SK-MEL-5 (cell line): ENCODE data around the gene ADGRL1. TPM values are rescaled to one million over a fixed set of nuclear protein-coding genes. Genes with fewer than 3 reads are reported as not detected.
"Not testable (repeated sequence)": the region's sequence is repeated elsewhere in the genome, so short reads cannot be mapped to it uniquely, and the experiment has no call there.

Experiments used
- DNase-seq: peaks from one replicate; pipeline ENCODE4 v3.0.0-alpha.2; 2016; ENCODE audit warnings: low read depth, low spot score
- in situ Hi-C: cut with HindIII; loops from 2 replicates; pipeline ENCODE4 v1.10.0; 2016; ENCODE audit warnings: low sequenced_read_pairs, high pct_unique_total_duplicates, low pct_unique_long_range_greater_than_20kb
- polyA plus RNA-seq, 2 experiments: library from polyadenylated mRNA; depleted of rRNA; stranded (reverse); fragments of >200 nt; gene quantifications; 2 replicates each; pipeline ENCODE4 v1.2.3, GENCODE V29; 2015
- total RNA-seq: library from RNA; depleted of rRNA; stranded (reverse); fragments of >200 nt; shearing (Covaris generic); gene quantifications from 2 replicates; pipeline ENCODE4 v1.2.3, GENCODE V29; 2014; rRNA removed

ADGRL1 gene
- 5.0 and 8.1 TPM in 2 replicates for total RNA-seq
- 27.0 and 34.4 TPM in 2 replicates for polyA plus RNA-seq (2015; cell fraction: cytosol; rRNA removed)
- 27.1 and 29.1 TPM in 2 replicates for polyA plus RNA-seq (2015; cell fraction: nucleus; rRNA removed)

DNA sequence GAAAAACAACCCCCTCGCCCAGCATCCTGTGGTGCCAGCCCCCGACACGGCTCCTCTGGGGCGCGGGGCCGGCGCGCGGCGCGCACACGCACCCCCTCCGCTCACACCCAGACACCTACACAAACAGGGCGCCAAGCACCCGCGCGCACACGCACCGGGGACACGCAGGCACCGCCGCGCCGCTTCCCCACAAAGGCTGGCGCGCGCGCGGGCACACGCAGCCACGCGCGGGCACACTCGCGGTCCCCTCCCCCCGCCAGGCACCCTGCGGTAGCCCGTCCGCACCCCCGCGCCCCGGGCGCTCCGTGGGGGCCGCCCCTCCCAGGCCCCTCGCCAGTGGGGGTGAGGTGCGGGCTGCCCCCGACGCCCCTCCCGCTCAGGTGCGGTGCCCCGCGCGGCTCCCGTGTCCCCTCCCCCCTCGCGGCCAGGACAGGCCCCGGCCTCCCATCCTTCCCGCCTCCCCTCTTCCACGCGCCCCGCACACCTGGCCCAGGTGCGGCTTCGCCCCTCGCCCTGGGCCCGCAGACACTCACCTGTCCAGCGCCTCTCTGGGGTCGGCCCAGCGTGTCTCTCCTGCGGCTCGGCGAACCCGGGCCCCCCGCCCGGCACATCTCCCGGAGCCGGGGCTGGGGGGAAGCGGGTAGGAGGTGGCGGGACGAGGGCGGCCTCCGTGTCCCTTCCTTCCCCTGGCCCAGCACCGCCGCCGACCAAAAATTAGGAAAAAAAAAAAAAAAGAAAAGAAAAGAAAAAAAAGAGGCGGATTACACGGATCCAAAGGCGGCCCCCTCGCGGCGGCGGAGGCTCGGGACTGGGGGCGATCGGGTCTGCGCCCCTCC is at the start of gene ADGRL1:
TSS of gene ADGRL1 (minus strand) at position 718 of the 836 bp plus-strand sequence. CDS start 22,567 bp downstream, outside the sequence.
- in situ Hi-C loops, DNase-seq: not testable (repeated sequence)

GRCh38 chr19:14255316-14255715 is 49.3 kb upstream of the ADGRL1 start:
- DNase-seq, in situ Hi-C loops: not testable (repeated sequence)

GRCh38 chr19:14253822-14254599 is 48.0 kb upstream of the ADGRL1 start:
- in situ Hi-C loops, DNase-seq: not testable (repeated sequence)

DNA sequence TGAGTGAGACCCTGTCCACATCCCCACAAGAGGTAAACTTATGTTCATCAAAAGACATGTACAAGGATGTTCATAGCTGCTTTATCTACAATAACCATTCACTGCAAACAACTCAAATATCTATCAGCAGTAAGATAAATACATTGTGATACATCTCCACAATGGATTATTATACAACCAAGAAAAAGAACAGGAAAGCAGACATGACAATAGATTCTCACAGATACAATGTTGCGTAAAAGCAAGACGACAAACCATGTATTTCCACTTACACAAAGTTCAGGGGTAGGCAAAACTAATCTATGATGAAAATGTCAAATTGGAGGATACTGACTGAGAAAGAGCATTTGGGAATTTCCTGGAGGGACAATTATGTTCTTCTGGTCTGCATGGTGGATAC is 46.2 kb upstream of the ADGRL1 start:
- in situ Hi-C loops = not testable (repeated sequence)

DNA sequence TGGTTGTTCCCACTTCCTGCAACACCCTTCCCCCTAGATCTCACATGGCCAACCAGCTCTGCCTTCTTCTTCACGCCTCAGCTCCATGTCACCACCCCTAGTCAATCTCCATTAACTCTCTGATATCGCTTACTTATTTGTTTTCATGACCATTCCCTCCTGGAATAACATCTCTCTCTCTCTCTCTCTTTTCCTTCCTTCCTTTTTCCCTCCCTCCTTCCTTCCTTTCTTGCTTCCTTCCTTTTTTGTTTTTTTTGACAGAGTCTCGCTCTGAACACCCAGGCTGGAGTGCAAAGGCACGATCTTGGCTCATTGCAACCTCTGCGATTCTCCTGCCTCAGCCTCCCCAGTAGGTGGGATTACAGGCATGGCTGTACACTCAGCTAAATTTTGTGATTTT is 44.9 kb upstream of the ADGRL1 start:
- DNase-seq = no peak
- in situ Hi-C loops = no loop called here

More for the DNA sequence above, 46.2 kb upstream of the ADGRL1 start:
- not testable (repeated sequence) for DNase-seq

- DNase-seq, in situ Hi-C loops: not testable (repeated sequence)
Measured at GRCh38 chr19:14250315-14250714, 44.3 kb upstream of the ADGRL1 start.

DNA sequence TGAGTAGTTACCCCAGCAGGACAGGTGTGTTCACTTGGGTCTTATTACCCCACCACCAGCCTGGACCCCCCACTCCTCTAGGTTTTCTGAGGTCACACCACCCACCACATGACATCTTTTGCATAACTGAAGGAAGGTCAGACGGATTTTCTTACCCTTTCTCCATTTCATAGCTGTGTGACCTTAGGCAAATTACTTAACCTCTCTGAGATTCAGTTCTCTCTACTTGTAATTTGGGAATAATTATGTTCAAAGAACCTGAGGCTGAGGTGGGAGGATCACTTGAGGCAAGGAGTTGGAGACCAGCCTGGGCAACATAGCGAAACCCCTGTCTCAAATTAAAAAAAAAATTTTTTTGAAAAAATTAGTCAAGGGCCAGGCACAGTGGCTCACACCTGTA is 43.9 kb upstream of the ADGRL1 start:
- in situ Hi-C loops, DNase-seq: not testable (repeated sequence)

DNA sequence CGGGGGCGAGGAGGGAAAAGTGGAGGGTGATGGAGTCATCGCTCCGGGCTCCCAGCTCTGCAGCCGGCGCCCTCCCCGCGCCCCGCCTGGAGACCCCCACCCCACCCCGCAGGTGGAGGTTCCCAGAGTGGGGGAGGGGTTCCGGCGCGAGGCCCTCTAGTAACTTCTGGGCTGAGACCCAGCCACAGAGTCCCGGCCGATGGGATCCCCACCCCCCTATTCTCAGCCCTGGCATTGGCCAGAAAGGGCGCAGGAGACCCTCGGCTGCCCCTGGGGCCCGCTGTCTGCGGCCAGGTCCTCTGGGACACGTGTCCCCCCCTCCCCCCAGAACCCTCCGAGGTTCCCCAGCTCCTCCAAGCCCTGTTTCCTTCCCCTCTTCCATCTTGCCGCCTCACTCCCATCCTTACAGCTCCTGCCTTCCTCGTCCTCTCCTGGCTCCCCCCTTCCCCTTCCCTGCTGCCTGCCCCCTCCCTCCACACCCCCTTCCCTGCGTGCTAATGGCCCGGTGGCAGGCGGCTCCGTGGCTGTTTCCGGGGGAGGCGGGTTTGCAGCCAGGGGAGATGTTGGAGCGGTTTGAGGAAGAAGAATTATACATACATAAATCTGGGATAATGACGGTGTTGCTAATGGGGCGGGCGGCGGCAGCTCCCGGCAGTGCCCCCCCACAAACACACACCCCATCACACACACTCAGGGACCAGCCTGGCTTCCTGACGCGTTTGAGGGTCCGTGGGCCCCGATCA is 43.2 kb upstream of the ADGRL1 start:
- in situ Hi-C loops, DNase-seq: not testable (repeated sequence)

GRCh38 chr19:14248578-14249011 is 42.6 kb upstream of the ADGRL1 start:
- DNase-seq = peak; percentile 40
- in situ Hi-C loops = no loop called here

- in situ Hi-C loops, DNase-seq: not testable (repeated sequence)
Measured at GRCh38 chr19:14247548-14248471, 41.8 kb upstream of the ADGRL1 start.

DNA sequence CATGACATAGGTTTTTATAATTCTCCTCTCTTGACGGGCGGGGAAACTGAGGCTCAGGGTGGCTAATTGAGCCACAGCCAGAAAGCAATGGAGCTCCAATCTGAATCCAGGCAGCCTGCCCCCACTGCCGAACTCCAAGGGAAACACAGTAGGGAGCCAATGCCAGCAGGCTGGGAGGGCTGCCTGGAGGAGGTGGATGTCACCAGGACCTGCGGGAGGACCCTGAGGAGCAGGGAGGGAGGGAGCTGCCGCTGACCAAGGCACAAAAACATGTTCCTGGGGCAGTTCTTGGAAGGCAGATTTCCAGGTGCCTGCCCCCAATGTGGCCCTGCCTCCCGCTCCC is 41.2 kb upstream of the ADGRL1 start:
- in situ Hi-C loops, DNase-seq: not testable (repeated sequence)

GRCh38 chr19:14244393-14244792 is 38.4 kb upstream of the ADGRL1 start:
- DNase-seq, in situ Hi-C loops: not testable (repeated sequence)

DNA sequence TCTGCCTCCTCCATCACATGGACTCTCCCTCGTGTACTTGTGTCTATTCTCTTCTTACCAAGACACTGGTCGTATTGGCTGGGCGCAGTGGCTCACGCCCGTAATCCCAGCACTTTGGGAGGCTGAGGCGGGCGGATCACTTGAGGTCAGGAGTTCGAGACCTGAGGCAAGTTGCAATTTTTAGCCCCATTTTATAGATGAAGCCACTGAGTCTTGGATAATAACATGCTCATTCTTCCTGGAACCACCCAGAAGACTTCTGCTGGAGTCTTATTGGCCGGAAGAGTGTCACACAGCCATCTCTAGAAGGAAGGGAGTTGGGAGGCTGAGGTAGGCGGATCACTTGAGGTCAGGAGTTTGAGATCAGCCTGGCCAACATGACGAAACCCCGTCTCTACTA is 37.7 kb upstream of the ADGRL1 start:
- DNase-seq = not testable (repeated sequence)

DNA sequence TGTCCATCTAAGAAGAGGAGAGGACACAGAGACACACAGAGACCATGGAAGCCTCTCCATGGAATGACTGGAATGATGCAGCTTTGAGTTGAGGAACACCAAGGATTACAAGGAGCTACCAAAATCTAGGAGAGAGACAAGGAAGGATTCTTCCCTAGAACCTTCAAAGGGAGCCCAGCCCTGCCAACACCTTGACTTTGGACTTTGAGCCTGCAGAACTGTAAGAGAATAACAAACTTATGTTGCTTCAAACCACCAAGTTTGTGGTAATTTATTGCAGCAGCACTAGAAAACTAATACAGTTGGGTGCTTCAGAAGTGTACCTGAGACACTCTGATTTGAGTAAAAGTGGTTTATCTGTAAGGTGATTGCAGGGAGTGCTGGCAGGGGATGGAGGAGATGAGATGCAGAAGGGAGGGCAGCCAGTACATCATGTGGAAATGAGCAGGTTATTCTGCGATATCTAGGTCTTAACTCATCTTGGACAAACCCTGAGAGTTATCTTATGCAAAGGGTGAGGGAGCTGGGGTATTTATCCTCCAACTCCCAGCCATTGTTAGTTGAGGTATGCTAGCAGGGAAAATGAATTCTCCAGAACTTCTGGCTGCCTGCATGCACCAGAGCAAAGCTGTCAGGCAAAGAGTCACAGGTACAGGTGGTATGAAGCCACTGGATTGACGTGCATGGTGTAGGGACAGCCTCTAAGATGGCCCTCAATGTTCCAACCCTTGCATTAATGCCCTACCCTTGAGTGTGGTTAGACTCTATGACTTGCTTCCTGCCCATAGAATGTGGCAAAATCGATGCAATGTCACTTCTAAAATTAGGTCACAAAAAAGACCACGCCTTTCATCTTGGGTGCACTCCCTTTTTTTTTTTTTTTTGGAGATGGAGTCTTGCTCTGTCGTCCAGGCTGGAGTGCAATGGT is 31.3 kb upstream of the ADGRL1 start:
- in situ Hi-C loops = no loop called here
- no peak for DNase-seq

More for the DNA sequence above, 37.7 kb upstream of the ADGRL1 start:
- in situ Hi-C loops = not testable (repeated sequence)

DNA sequence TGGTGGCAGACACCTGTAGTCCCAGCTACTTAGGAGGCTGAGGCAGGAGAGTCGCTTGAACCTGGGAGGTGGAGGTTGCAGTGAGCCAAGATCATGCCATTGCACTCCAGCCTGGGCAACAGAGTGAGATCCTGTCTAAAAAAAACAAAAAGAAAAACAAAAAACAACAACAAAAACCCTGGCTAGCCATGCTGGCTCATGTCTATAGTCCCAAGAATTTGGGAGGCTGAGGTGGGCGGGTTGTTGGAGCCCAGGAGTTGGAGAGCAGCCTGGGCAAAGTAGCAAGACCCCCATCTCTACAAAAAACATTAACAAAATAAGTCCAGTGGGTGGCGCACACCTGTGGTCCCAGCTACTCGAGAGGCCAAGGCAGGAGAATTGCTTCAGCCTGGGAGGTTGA is 27.0 kb upstream of the ADGRL1 start:
- in situ Hi-C loops, DNase-seq: not testable (repeated sequence)
